ENCODE measurements around the gene CACNA2D3. TPM values are rescaled to one million over a fixed set of nuclear protein-coding genes. Genes with fewer than 3 reads are reported as not detected.

Gene CACNA2D3
- total and polyA plus RNA-seq, 4 donors: 0.38 to 2.5 (median 1.1) TPM

- WGBS, 2 donors: 71 to 73% methylated on average over 10 of the region's 10 CpGs
- H3K9me3 ChIP-seq (ENCODE audit: control insufficient read depth in 4 of 4, insufficient read depth in 3 of 4, low read length in 3 of 4): no peaks in the 10 kb centered on the region
- peaks cover 0 to 6% (median 0%) of the 10 kb centered on the region in 3 donors for H3K27me3 ChIP-seq (ENCODE audit: control insufficient read depth in 3 of 3, insufficient read depth in 3 of 3, low read length in 2 of 3)
- no peak overlapping the region for H3K27ac ChIP-seq (ENCODE audit: low read depth in 1 of 2, low read length in 1 of 2)
- DNase-seq: no peak
- no peak for ATAC-seq (ENCODE audit: insufficient read depth, low FRiP score)
- no peak overlapping the region for H3K9ac ChIP-seq (ENCODE audit: insufficient read depth in 1 of 2, low read length in 2 of 2)
- no peaks in the 10 kb centered on the region for H3K36me3 ChIP-seq (ENCODE audit: control insufficient read depth in 4 of 4, insufficient read depth in 4 of 4, low read length in 4 of 4)
- no peaks in the 10 kb centered on the region for H3K4me1 ChIP-seq (ENCODE audit: control insufficient read depth in 5 of 5, insufficient read depth in 5 of 5, low read length in 5 of 5)
- no peak for TF ChIP-seq CTCF (IDR thresholded peaks at IDR 0.05; ENCODE audit: control extremely low read depth, extremely low read depth)
- no peak overlapping the region for H3K4me3 ChIP-seq
Measured at GRCh38 chr3:54164192-54164975, 42.0 kb downstream of the CACNA2D3 start.

GRCh38 chr3:54165865-54166264 is 43.5 kb downstream of the CACNA2D3 start:
- WGBS, 2 donors: 53 to 55% methylated on average over 2 of the region's 2 CpGs
- no peak for ATAC-seq (ENCODE audit: insufficient read depth, low FRiP score)
- H3K4me1 ChIP-seq (ENCODE audit: control insufficient read depth in 5 of 5, insufficient read depth in 5 of 5, low read length in 5 of 5): peaks cover 0 to 1% (median 0%) of the 10 kb centered on the region in 5 donors
- no peak for DNase-seq
- TF ChIP-seq CTCF (IDR thresholded peaks at IDR 0.05; ENCODE audit: control extremely low read depth, extremely low read depth): no peak
- peaks cover 0 to 2% (median 0%) of the 10 kb centered on the region in 4 donors for H3K9me3 ChIP-seq (ENCODE audit: control insufficient read depth in 4 of 4, insufficient read depth in 3 of 4, low read length in 3 of 4)
- no peak overlapping the region for H3K27ac ChIP-seq (ENCODE audit: low read depth in 1 of 2, low read length in 1 of 2)
- H3K27me3 ChIP-seq (ENCODE audit: control insufficient read depth in 3 of 3, insufficient read depth in 3 of 3, low read length in 2 of 3): peaks cover 0 to 6% (median 0%) of the 10 kb centered on the region in 3 donors
- no peaks in the 10 kb centered on the region for H3K36me3 ChIP-seq (ENCODE audit: control insufficient read depth in 4 of 4, insufficient read depth in 4 of 4, low read length in 4 of 4)
- H3K4me3 ChIP-seq: no peak overlapping the region
- H3K9ac ChIP-seq (ENCODE audit: insufficient read depth in 1 of 2, low read length in 2 of 2): no peak overlapping the region

- no peak for TF ChIP-seq CTCF (IDR thresholded peaks at IDR 0.05; ENCODE audit: control extremely low read depth, extremely low read depth)
- 61 to 77% methylated on average over 1 of the region's 1 CpG for WGBS, 2 donors
- ATAC-seq (ENCODE audit: insufficient read depth, low FRiP score) (no peak), DNase-seq (no peak)
- Histone ChIP-seq H3K9ac (ENCODE audit: insufficient read depth in 1 of 2, low read length in 2 of 2) (no peak overlapping the region), H3K27ac (ENCODE audit: low read depth in 1 of 2, low read length in 1 of 2) (no peak overlapping the region), H3K4me3 (no peak overlapping the region), H3K9me3 (ENCODE audit: control insufficient read depth in 4 of 4, insufficient read depth in 3 of 4, low read length in 3 of 4) (peaks cover 0 to 2% (median 0%) of the 10 kb centered on the region in 4 donors), H3K36me3 (ENCODE audit: control insufficient read depth in 4 of 4, insufficient read depth in 4 of 4, low read length in 4 of 4) (no peaks in the 10 kb centered on the region), H3K27me3 (ENCODE audit: control insufficient read depth in 3 of 3, insufficient read depth in 3 of 3, low read length in 2 of 3) (peaks cover 0 to 6% (median 0%) of the 10 kb centered on the region in 3 donors), H3K4me1 (ENCODE audit: control insufficient read depth in 5 of 5, insufficient read depth in 5 of 5, low read length in 5 of 5) (peaks cover 0 to 6% (median 0%) of the 10 kb centered on the region in 5 donors)
Measured at GRCh38 chr3:54167999-54168398, 45.6 kb downstream of the CACNA2D3 start.
